NCI-H510A treated with DMSO at 0.1 percent for 48 hours (cell line): Measurements from ENCODE around the gene FTSJ3.

Experiments used
- DNase-seq: peaks from one replicate; lab custom pipeline; 2025; lab: John Stamatoyannopoulos, UW

The FTSJ3 gene

GRCh38 chr17:63785556-63785955 lies 41.9 kb downstream of the FTSJ3 start:
- no peak for DNase-seq

DNA sequence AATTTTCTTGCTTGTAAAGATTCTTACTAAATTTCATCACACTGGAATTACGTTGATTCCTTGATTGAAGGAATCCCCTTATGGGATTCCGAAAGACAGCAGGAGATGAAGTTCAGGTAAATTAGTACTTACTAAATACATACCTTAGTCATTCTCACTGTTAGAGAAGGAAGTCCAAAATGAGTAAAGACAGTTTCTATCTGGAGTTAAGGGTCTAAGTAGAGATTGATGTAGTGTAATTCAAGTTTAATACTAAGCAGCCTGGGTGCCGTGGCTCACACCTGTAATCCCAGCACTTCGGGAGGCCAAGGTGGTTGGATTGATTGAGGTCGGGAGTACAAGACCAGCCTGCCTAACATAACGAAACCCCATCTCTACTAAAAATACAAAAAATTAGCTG lies 43.9 kb downstream of the FTSJ3 start:
- DNase-seq, result no peak

DNA sequence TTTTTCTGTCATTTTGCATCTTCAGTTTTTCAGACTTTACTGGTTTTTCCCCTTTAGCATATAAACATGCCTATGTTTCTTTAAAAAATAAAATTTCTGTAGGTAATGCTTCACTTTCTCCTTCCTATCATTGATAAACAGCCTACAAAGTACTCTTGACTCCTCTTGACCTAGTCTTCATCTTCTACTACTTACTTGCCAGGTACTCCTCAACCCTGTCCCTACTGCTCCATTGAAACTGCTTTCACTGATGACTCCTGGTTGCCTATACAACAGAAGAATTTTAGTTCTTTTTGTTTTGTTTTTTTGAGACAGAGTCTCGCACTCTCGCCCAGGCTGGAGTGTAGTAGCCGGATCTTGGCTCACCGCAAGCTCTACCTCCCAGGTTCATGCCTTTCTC lies 46.5 kb downstream of the FTSJ3 start:
- DNase-seq, result no peak

DNA sequence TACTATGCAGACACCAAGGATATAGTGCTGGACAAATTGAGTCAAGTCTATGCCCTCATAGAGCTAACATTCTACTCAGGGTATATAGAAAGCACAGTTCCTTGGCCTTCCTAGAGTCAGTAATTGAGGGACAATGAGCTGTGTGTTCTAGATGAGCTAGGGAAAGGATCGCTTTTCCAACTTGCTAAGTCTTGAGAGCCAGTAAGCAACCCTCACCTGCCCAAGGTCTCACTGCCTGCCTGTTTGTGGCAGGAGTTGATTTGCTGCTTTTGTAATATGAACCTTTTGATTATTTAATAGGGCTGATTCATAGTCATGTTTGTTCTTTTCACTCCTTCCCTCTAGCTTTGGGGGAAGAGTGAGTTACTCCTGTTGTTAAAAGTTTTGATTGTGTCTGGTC lies 47.0 kb downstream of the FTSJ3 start:
- peak; percentile 51 for DNase-seq

GRCh38 chr17:63775420-63775819 lies 52.0 kb downstream of the FTSJ3 start:
- DNase-seq, result no peak

- no peak for DNase-seq
These were observed 52.5 kb downstream of the FTSJ3 start for GRCh38 chr17:63774969-63775265.

- peak; percentile 36 for DNase-seq
These were observed 53.1 kb downstream of the FTSJ3 start, which contains the start of gene DDX42 for GRCh38 chr17:63774141-63774968. TSS of gene DDX42 (plus strand) at chr17:63774170. CDS start at chr17:63787050, 12,880 bp downstream.

DNA sequence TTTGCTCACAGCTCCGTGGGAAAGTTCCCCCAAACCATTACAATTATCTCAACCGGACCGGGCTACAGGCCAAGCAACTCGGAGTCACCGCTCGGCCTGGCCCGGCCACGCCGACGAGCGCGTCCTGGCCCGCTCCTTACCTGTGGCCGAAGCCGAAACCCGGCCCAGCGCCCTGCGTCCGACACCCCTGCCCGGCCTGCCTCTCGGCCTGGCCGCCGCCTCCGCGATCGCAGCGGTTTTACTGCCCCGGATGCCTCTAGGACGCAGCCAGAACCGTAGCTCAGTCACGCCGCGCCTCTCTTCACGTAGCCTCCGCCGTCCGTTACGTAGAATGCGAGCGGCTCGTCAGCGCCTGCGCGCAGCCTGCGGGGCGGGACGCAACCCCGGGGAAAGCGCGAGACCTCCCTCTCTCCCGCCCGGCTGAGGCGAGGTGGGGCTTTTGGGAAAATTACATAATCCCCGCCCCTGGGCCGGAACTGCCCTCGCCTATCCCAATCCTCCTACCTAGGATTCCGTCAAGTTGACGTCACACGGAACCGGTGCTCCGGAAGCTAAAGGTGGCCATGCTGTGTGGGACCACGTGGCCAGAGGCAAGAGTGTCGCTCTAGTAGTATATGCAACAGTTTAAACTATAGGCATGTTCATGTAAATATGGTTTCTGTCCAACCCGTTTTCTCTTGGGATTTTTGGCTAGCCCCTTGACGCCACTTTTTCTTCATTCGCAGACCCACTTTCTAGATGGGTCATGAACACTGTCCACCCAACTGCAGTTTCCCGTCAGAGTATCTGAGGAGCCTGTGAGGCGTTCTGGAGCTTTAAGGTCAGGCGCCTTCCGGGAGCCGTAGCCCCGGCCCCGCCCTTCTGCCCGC lies 54.0 kb downstream of the FTSJ3 start, which contains the start of gene CCDC47:
TSS of gene CCDC47 (minus strand) at position 326 of the 869 bp plus-strand sequence. CDS start 7,422 bp downstream, outside the sequence.
- peak; percentile 98 for DNase-seq

GRCh38 chr17:63772801-63773271 lies 54.6 kb downstream of the FTSJ3 start:
- DNase-seq, result peak; percentile 31
